HG02938 (cell line): Measurements from ENCODE around the gene ZSCAN23.
"Not testable (repeated sequence)": the region's sequence is repeated elsewhere in the genome, so short reads cannot be mapped to it uniquely, and the experiment has no call there.

Experiments
- ATAC-seq: cut with Tn5 transposase; IDR thresholded peaks from one replicate; pipeline ENCODE4 v1.9.1; 2021; ENCODE audit warnings: mild to moderate bottlenecking, moderate library complexity; ENCODE audit not compliant: unreplicated experiment

Gene ZSCAN23

DNA sequence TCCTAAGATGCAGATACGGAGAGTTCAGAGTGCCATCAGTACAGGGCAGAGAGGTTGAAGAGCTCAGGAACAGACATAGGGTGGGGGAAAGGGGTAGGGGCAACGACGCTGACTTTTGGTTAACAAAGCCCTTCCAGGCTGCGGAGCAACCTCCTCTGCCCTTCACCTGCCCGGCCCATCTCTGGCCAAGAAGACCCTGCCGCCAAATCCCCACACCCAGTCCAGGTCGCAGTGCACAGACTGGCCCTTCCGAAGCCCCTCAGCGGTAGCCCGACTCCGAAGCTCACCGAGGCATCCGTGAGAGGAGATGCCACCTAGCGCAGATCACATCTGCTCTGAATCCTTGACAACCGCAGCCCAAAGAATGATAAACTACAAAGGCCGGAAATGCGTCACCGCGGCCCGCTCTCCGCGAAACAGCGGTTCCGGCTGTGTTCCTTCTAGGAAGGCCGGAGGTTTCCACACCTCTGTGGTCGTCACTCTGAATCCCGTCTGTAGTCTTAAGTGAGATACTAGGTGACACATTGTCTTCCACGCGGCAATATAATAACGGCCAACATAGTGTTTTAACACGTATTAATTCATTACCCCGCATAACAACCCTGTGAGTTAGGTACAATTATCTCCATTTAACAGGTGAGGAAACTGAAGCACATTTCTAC is at the start of gene ZSCAN23:
TSS of gene ZSCAN23 (minus strand) at position 380 of the 662 bp plus-strand sequence. CDS start 7,225 bp downstream, outside the sequence.
- peak; percentile 79 for ATAC-seq

DNA sequence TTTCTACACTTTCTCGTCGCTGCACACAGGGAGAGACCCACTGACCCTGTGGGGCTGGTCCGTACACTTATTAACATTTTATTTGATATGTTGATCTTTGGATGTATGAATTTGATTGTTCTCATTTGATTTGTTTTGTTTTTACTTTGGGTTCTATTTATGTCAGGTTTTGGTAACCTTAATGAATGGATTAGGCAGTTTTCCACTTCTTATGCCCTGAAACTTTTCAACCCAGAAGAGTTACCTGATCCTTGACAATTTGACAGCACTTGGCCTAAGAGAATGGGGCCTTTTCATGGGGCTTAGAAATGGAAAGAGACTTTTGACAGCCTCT is 48.7 kb upstream of the ZSCAN23 start:
- ATAC-seq, result no peak

DNA sequence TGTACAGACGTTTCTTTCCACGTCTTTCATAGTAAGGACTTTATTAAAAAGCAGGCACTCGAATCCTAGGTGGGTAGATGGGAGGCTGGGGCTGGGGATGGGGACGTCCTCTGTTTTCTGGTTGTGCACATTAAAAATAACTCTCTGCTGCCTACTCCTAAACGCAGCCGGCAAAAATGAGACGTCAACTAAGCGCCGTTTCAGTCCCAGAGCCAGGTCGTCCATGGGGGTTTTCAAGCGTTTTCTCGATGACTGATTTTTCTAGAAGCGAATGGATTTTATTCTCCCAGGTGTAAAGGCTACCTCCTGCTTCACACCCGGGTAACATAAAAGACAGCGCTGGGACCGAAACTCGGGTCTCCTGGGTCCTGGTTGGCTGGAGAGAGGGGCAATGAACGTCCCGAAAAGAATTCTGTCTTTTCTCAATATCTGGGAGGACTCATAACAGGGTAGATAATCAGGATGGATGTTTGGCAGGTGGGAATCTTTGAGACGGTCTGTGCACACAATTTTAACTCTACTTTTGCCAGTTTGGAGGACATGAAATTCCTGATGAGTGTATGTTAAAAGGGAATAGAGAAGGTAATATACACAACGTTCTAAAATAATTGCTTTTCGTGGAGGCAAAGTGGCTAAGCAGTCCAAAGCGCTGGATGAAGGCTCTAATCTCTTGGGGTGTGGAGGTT is 47.1 kb upstream of the ZSCAN23 start:
- ATAC-seq, result no peak

DNA sequence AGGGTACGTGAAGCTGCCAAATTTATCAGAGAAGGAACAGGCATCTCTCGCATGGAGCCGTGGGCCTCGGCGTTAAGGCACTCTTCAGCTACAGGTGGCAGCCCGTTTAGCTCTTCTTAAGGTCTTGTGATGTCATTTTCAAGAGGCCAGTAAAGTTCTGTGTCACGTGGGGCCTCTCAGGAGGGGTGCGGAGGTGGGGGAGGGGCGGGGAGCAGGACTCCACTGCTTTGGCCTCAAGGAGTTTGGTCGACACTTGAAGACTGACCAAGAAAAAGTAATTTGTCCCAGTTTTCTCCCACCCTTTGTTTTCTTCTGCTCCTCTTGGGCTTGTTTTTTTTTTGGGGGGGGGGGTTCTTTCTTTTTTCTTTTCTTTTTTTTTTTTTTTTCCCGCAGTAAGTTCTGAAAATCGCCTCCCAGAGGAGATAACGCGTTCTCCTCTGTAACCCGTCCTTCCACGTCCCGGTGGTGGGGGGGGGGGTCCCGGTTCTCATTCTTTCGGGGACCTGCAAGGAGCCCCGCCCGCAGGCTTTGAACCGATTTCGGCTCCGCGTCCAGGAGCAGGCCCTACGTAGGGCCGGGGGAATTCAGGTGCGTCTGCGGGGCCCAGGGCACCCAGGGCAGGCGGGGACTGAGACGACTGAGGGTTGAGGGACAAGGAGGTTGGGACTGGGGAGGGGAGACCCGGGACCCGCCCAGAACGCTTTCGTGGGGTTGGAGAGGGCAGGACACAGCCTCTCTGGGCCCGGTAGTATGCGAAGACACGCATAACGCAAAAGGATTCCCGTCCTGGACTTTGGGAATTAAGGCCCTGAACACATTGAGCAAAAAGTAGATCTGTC is 46.3 kb upstream of the ZSCAN23 start:
- peak; percentile 72 for ATAC-seq

DNA sequence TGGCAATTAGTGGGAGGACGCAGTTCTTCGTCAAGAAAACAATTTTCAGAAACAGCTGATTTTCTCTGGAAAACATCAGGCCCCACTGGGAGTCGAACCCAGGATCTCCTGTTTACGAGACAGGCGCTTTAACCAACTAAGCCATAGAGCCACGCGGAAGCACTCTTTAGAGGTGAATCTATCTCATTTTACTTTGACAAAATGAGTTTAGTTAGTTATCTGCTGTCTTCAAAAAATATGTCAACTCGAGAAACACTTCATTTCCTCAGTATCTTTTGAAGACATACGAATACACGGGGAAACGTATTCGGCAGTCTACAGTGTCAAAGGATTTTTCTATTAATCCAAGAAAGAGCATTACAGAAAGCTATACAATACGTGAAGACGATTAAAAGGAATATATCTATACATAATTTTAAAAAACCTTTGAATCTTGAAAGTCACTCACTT is 45.6 kb upstream of the ZSCAN23 start:
- peak; percentile 29 for ATAC-seq

DNA sequence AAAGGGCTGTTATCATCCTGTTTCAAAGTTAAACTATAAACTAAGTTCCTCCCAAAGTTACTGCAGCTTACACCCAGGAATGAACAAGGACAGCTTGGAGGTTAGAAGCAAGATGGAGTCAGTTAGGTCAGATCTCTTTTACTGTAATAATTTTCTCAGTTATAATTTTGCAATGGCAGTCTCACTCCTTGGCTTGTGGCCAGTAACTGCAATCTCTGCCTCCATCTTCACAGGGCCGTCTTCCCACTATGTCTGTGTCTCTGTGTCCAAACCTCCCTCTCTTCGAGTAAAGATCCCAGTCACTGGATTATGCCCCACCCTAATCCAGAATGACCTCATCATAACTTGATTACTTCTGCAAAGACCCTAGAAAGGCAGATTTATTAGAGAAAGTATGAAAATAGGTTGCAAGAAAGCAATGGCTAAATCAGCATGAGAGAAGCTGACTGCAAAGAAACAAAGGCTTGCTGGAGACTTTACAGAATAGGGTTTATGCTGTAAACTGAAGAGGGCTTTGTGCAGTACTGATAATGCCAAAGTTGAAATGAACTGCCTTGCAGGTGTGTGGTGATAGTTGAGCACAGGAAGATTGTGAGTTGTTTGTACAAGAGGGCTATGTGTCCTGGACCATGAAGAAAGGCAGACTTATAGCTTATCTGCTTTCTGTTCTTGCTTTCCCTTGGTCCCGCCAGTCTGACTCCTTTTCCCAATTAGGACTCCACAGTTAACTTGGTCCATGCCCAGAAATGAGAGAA is 43.9 kb upstream of the ZSCAN23 start:
- no peak for ATAC-seq

DNA sequence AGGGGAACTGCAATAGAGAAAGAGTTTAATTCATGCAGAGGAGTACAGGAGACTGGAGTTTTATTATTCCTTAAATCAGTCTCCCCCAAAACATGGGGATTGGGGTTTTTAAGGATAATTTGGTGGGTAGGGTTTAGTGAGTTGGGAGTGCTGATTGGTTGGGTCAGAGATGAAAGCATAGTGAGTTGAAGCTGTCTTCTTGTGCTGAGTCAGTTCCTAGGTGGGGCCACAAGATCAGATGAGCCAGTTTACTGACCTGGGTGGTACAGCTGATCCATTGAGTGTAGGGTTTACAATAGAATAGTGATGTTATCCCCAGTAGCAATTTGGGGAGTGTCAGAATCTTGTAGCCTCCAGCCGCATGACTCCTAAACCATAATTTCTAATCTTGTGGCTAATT is 43.2 kb upstream of the ZSCAN23 start:
- no peak for ATAC-seq

DNA sequence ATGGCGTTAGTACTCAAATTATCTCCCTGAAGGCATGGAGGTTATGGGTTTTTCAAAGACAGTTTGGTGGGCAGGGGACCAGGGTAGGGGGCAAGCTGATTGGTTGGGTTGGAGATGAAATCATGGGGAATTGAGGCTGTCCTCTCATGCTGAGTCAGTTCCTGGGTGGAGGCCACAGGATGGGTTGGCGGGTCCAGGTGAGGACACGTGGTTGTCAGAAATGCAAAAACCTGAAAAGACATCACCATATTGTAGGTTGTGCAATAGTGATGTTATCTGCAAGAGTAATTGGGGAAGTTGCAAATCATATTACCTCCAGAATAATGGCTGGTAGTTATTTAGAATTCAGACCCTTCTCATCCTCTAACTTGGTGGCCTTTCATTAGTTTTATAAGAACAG is 42.2 kb upstream of the ZSCAN23 start:
- ATAC-seq, result no peak

DNA sequence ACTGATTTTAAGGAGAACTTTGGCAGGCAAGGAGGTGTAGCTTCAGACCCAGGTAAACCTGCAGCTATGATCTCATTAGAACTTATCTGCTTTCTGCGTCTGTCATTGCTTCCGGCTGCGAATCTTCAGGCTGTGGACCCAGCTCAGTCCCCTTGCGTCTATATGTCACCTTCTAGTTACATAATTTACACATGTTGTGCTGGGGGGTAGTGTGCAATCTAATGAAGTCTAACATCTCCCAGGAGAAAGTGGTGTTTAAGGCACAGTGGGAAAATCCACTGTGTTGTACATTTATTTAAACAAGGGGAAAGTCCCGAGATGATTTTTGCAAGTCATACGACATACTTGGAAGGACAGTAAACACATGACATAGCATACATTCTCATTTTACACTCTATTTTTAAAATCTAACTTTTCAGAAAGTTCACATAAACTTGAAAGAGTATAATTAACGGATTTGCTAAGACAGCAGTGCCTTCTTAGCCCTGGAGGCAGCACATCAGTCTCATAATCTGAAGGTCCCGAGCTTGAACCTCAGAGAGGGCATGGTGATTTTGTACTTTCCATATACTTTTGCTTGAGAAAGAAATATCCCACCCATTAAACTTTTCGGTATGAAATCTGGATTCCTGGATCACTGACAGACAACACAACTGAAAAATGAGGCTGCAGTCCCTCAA is 37.1 kb upstream of the ZSCAN23 start:
- no peak for ATAC-seq

DNA sequence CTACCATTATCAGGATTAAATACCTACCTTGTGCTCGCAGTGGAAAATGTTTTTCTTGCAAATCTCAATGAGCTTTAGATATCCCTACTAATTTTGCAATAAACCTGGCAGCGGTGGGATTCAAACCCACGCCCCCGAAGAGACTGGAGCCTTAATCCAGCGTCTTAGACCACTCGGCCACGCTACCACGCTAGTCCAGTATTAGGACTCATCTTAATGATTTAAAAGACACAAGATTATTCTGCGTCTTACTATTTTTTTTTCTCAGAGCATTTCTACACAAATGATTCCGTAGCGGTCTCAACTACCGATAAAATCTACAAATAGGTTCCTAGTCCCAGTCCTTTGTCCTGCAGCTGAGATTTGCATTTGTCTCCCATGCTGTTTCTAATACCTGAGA is 35.2 kb upstream of the ZSCAN23 start:
- ATAC-seq, result no peak

DNA sequence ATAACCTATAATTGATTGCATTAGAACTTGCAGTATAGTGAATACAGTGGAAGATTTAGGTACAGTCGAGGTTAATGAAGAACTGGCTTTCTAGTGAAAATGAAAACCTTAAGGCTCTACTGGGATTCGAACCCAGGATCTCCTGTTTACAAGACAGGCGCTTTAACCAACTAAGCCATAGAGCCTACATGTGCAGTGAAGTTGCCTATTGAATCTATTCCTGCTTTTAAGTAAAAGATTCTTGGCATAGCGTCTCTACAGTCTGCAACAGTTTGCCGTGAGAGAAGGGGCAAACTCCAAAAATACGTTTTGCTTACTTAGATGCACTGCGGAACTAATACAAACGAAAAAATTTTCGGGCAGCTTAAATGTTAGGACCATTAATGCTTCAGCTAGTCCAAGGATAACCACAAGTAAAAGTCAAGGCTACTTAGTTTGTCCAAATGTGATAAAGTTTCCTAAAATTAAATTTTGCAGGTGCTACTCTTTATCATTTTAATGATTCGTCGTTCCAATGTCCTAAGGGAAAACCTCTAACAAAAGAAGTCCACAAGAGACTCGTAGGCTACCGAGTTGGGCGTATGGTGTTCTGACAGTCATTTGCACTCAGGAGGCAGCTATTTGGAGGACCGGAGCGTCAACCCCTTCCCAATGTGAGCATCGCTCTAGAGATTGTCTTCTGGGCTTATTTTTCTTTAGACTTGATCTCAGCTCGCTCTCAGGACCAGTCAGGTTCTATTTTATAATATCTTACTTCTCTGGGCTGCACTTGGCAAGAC is 31.3 kb upstream of the ZSCAN23 start:
- peak; percentile 56 for ATAC-seq

DNA sequence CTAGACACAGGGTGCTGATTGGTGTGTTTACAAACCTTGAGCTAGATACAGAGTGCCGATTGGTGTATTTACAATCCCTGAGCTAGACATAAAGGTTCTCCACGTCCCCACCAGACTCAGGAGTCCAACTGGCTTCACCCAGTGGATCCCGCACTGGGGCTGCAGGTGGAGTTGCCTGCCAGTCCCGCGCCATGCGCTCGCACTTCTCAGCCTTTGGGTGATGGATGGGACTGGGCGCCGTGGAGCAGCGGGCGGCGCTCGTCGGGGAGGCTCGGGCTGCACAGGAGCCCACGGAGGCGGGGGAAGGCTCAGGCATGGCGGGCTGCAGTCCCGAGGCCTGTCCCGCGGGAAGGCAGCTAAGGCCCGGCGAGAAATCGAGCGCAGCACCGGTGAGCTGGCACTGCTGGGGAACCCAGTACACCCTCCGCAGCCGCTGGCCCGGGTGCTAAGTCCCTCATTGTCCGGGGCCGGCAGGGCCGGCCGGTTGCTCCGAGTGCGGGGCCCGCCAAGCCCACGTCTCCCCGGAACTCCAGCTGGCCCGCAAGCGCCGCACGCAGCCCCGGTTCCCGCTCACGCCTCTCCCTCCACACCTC is 26.0 kb upstream of the ZSCAN23 start:
- ATAC-seq, result not testable (repeated sequence)

DNA sequence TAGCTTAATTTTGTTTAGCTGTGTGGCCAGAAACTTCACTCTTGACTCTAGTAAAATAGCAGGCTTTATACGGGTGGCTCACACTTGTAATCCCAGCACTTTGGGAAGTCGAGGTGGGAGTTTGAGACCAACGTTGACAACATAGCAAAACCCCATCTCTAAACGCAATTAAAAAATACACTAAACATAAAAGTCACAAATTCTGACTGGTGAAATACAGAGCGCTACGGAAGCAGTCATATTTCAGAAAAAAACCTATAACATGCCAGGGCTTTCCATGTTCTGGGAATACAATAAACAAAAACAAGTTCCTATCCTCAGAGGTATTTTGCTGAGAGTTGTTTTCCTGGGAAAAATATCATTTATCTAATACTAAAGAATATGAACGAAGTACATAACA is 24.8 kb upstream of the ZSCAN23 start:
- no peak for ATAC-seq

DNA sequence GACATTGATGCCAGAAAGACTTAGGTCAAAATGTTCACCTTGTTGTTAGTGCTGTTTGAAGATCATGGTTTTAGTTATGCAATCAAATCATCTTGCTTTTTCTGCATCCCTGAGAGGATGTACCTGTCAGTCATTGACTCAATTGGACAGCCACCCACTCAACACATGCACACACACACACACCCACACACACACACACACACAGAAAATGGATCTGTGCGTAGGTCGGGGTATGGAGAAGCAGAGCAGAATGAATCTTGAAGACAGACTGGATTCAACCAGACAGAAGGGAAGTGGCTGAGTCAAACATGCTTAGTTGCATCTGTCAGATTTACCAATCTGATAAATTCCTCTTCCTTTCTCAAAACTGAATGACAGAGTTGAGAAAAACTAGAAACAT is 19.1 kb upstream of the ZSCAN23 start:
- ATAC-seq, result no peak

DNA sequence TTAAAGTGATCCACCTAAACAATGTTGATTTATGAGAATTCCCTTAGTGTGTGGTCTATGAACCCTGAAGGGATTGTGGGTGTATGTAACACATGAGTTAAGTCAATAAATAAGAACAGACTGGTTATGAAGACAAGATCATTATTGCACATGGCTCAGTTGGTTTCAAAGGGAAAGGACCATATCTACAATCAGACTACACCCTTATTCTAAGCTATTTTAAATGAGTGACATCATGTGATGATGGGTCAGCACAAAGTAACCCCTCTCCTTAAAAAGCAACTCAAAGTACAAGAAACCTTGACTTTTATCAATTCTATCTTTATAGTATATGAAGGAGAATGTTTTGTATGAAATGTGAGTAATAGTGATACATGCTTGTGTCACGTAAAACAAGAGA is 15.3 kb upstream of the ZSCAN23 start:
- no peak for ATAC-seq

DNA sequence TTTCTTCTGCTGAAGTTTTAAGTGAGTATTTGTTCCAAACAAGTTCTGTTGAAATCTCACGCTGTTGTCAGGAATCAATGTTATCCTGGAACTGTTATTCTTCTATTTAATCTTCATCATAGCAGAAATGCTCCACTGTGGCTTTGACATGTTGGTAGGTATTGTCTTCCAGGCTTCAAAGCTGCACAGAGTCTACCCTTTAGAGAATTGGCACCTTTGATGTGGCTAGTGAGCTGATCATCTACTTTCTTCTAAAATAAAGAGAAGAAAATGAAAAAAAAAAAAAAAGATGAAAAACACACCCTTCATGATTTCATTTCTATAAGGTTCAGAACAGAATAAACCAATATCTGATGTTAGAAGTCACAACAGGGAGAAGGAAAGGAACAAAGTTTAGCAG is 5.8 kb upstream of the ZSCAN23 start:
- no peak for ATAC-seq

DNA sequence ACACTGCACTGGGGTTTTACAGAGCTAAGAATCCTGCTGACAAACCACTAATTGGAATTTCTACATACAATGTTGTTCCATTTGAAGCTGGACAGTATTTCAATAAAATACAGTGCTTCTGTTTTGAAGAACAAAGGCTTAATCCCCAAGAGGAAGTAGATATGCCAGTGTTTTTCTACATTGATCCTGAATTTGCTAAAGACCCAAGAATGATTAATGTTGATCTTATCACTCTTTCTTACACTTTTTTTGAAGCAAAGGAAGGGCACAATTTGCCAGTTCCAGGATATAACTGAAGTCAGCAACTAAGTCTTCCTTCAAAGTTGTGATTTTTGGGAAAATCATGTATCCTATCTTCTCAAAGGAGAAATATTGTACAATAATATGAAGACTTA is 4.2 kb upstream of the ZSCAN23 start:
- not testable (repeated sequence) for ATAC-seq

DNA sequence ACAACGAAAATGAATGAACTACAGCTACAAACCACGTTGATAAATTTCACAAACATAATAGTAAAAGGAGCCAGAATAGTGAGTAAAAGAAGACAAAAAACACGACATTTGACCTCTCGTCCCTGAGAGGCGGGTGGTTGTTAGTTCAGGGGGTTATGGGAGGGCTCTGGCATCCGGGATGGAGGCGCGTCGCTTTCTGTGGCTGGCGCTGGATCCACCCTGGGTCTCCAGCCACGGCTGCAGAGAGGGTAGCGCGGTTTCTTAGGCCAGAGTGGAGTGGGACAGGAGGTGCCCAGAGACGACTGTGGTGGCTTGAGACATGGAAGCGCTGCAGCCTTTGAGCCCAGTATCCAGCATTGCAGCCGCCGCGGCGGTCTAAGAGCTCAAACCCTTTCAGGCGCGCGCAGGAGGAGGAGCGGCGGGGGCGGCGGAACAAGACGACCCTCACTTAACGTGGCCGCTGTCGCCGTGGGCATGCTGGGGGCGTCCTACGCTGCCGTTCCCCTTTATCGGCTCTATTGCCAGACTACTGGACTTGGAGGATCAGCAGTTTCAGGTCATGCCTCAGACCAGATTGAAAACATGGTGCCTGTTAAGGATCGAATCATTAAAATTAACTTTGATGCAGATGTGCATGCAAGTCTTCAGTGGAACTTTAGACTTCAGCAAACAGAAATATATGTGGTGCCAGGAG is 3.7 kb upstream of the ZSCAN23 start:
- ATAC-seq, result no peak

DNA sequence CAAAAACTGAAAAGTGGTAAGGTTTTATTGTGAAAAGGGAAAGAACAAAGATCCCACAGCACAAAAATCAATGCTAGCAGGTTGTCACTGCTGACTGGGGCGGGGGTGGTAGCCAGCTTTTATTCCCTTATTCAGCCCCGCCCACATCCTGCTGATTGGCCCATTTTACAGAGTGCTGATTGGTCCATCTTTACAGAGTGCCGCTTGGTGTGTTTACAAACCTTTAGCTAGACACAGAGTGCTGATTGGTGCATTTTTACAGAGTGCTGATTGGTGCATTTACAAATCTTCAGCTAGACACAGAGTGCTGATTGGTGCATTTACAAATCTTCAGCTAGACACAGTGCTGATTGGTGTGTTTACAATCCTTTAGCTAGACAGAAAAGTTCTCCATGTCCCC is 1.5 kb upstream of the ZSCAN23 start:
- not testable (repeated sequence) for ATAC-seq
